ENCODE results near the gene TROAP.

The TROAP gene

GRCh38 chr12:49336645-49337584, 13.9 kb downstream of the TROAP start, which contains the start of gene C1QL4 (continued):
- TF ChIP-seq HOXD13 (CRISPR knock-in tag; IDR thresholded peaks at IDR 0.05; ENCODE audit: borderline replicate concordance) (no peak), ZNF645 (tag by site-specific recombination; IDR thresholded peaks at IDR 0.05) (no peak), ZSCAN16 (tag by site-specific recombination; IDR thresholded peaks at IDR 0.05) (no peak), ZNF555 (tag by site-specific recombination; conservative IDR thresholded peaks at IDR 0.05) (no peak), PRDM6 (tag by site-specific recombination; IDR thresholded peaks at IDR 0.05) (no peak), ZNF292 (tag by site-specific recombination; IDR thresholded peaks at IDR 0.05; ENCODE audit: borderline replicate concordance, low read depth) (no peak), ZBTB21 (tag by site-specific recombination; IDR thresholded peaks at IDR 0.05) (no peak), ZNF792 (tag by site-specific recombination; IDR thresholded peaks at IDR 0.05) (no peak), ZNF248 (tag by site-specific recombination; IDR thresholded peaks at IDR 0.05) (no peak), ZXDB (tag by site-specific recombination; IDR thresholded peaks at IDR 0.05) (no peak), ZNF521 (tag by site-specific recombination; IDR thresholded peaks at IDR 0.05) (no peak), ZNF549 (tag by site-specific recombination; IDR thresholded peaks at IDR 0.05) (no peak), ZNF404 (tag by site-specific recombination; IDR thresholded peaks at IDR 0.05) (no peak), ZNF335 (tag by site-specific recombination; conservative IDR thresholded peaks at IDR 0.05) (peak; percentile 97), ZNF600 (tag by site-specific recombination; IDR thresholded peaks at IDR 0.05) (peak; percentile 94), ZBTB11 (tag by site-specific recombination; conservative IDR thresholded peaks at IDR 0.05; ENCODE audit: low read depth) (no peak), ZNF112 (tag by site-specific recombination; IDR thresholded peaks at IDR 0.05) (no peak), SCRT1 (tag by site-specific recombination; IDR thresholded peaks at IDR 0.05; ENCODE audit: borderline replicate concordance) (no peak), ZNF146 (tag by site-specific recombination; IDR thresholded peaks at IDR 0.05) (no peak), ZEB2 (tag by site-specific recombination; IDR thresholded peaks at IDR 0.05) (peak; percentile 60; the same call in 1 of the 2 replicates), ZNF747 (tag by site-specific recombination; IDR thresholded peaks at IDR 0.05) (no peak), ZNF350 (tag by site-specific recombination; IDR thresholded peaks at IDR 0.05) (no peak), GFI1B (tag by site-specific recombination; IDR thresholded peaks at IDR 0.05) (no peak), ZNF704 (tag by site-specific recombination; IDR thresholded peaks at IDR 0.05) (no peak)
- TF ChIP-seq, protein P1, sequence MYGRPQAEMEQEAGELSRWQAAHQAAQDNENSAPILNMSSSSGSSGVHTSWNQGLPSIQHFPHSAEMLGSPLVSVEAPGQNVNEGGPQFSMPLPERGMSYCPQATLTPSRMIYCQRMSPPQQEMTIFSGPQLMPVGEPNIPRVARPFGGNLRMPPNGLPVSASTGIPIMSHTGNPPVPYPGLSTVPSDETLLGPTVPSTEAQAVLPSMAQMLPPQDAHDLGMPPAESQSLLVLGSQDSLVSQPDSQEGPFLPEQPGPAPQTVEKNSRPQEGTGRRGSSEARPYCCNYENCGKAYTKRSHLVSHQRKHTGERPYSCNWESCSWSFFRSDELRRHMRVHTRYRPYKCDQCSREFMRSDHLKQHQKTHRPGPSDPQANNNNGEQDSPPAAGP (tag by site-specific recombination; IDR thresholded peaks at IDR 0.05): peak; percentile 73; the same call in 1 of the 2 replicates

Data from HEK293 (cell line).